ENCODE data around the gene ESPL1.

DNA sequence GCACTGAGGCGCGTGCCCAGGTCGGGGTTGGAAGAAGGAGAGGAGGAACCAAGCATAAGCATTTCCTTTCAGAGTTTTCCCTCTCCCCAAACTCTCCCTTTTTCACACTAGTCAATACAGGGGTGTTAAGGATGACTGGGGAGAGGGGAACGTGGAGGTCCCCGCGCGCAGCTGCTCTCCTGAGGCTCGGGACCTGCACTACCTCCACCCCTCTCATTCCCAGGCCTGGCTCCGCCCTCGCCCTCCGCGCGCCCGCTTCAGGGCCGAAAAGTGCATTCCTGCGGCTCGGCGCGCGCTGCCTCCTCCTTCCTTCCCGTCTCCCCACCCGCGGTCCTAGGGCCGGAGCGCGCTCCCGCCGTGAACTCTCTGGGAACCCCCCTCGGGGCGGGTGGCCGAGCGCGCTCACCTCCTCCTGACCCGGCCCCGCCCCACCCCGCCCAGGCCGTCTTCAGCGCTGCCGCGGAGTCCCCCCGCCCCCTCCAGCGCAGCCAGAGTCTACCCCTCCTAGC lies 47.4 kb upstream of the ESPL1 start:
- no peak for TF ChIP-seq SUZ12 (IDR thresholded peaks at IDR 0.05; ENCODE audit: extremely low read depth, insufficient read depth, insufficient read length)
- TF ChIP-seq YY1 (IDR thresholded peaks at IDR 0.05; ENCODE audit: insufficient read depth, insufficient read length), result no peak
- no peak for TF ChIP-seq ZNF274 (IDR thresholded peaks at IDR 0.05; ENCODE audit: low read depth, low read length)

Data from NT2/D1 (cell line).